ENCODE measurements around the gene BCKDK.
A peak's percentile ranks its signal among the peaks of the same experiment; 100 is the strongest.
"Not testable (repeated sequence)": the region's sequence is repeated elsewhere in the genome, so short reads cannot be mapped to it uniquely, and the experiment has no call there.

BCKDK gene

GRCh38 chr16:31136287-31136662, 28.1 kb downstream of the BCKDK start:
- no peak for TF ChIP-seq CTCF (conservative IDR thresholded peaks at IDR 0.05; ENCODE audit: control insufficient read depth, insufficient read depth, low read depth, low read length)
- DNase-seq (ENCODE audit: low read depth): no peak
- H3K4me3 ChIP-seq (ENCODE audit: control insufficient read depth, low read depth, low read length): no peak overlapping the region

GRCh38 chr16:31136822-31137499, 28.8 kb downstream of the BCKDK start:
- not testable (repeated sequence) for DNase-seq (ENCODE audit: low read depth); H3K4me3 ChIP-seq (ENCODE audit: control insufficient read depth, low read depth, low read length)

GRCh38 chr16:31138621-31139578, 30.7 kb downstream of the BCKDK start:
- H3K4me3 ChIP-seq (ENCODE audit: control insufficient read depth, low read depth, low read length): no peak overlapping the region
- peak; percentile 57 for DNase-seq (ENCODE audit: low read depth)
- TF ChIP-seq CTCF (conservative IDR thresholded peaks at IDR 0.05; ENCODE audit: control insufficient read depth, insufficient read depth, low read depth, low read length): no peak

- DNase-seq (ENCODE audit: low read depth); H3K4me3 ChIP-seq (ENCODE audit: control insufficient read depth, low read depth, low read length): not testable (repeated sequence)
Observed at GRCh38 chr16:31141071-31141469, 32.9 kb downstream of the BCKDK start.

- no peak for TF ChIP-seq CTCF (conservative IDR thresholded peaks at IDR 0.05; ENCODE audit: control insufficient read depth, insufficient read depth, low read depth, low read length)
- DNase-seq (ENCODE audit: low read depth): peak; percentile 68
- peak overlapping the region; percentile 20 for H3K4me3 ChIP-seq (ENCODE audit: control insufficient read depth, low read depth, low read length)
Observed at GRCh38 chr16:31141489-31142108, 33.4 kb downstream of the BCKDK start.

- TF ChIP-seq CTCF (conservative IDR thresholded peaks at IDR 0.05; ENCODE audit: control insufficient read depth, insufficient read depth, low read depth, low read length): peak; percentile 66
- peak; percentile 98 for DNase-seq (ENCODE audit: low read depth)
- peak overlapping the region; percentile 20 for H3K4me3 ChIP-seq (ENCODE audit: control insufficient read depth, low read depth, low read length)
Observed at GRCh38 chr16:31142109-31143010, 34.2 kb downstream of the BCKDK start.

- DNase-seq (ENCODE audit: low read depth): no peak
- H3K4me3 ChIP-seq (ENCODE audit: control insufficient read depth, low read depth, low read length): no peak overlapping the region
- no peak for TF ChIP-seq CTCF (conservative IDR thresholded peaks at IDR 0.05; ENCODE audit: control insufficient read depth, insufficient read depth, low read depth, low read length)
Observed at GRCh38 chr16:31143011-31143693, 35.0 kb downstream of the BCKDK start.
